GM21526 (cell line): ENCODE measurements around the gene LRIT1.

Experiments used
- ATAC-seq: cut with Tn5 transposase; IDR thresholded peaks from one replicate; pipeline ENCODE4 v1.9.1; 2021; ENCODE audit warnings: moderate library complexity; ENCODE audit not compliant: unreplicated experiment, low FRiP score

The LRIT1 gene

DNA sequence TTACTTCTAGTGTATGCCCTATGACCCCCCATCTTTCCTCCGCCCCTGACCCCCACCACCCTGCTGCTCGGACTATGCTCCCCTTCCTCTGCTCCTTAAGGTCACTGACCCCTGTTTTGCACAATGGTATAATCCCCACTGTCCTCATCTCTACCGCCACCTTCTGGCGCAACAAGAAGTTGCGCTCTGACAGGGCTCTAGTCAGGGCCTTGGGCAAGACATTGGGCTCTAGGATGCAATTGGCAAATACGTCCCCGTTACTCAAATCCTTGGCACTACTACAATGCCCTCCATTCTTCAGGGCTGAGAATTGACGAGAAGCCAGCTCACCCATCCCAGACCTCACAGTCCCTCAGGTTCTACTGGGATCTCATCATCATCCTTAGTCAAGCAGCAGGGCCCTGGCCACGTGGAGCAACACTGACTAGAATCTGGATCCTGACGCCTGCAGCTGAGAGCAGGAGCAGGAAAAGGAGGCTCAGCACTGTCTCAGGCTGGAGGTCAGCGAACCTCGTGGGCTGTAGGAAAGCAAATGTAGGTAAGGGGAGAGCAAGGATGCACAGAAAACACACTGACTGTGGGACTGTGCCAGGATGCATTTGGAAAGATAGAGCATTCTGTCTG lies 26.6 kb downstream of the LRIT1 start:
- peak; percentile 86 for ATAC-seq

GRCh38 chr10:84214046-84214572 lies 27.2 kb downstream of the LRIT1 start:
- peak; percentile 20 for ATAC-seq

- ATAC-seq, result no peak
Observed at GRCh38 chr10:84213076-84213475, 28.3 kb downstream of the LRIT1 start.

DNA sequence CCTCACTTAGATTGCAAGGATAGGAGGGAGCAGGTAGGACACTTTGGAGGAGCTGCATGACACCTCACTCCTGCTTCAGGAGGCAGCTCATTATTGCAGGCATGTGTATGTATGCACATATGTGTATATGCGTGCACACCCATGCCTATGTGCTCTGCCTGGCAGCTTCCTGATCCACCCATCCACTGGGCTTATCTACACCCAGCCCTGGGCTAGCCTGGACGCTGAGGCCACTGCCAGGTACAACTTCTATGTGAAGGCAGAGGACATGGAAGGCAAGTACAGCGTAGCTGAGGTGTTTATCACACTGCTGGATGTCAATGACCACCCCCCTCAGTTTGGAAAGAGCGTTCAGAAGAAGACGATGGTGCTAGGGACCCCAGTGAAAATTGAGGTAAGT lies 29.3 kb downstream of the LRIT1 start:
- ATAC-seq, result no peak

GRCh38 chr10:84211566-84211965 lies 29.8 kb downstream of the LRIT1 start:
- no peak for ATAC-seq

- ATAC-seq, result no peak
Observed at GRCh38 chr10:84208023-84208422, 33.3 kb downstream of the LRIT1 start.

DNA sequence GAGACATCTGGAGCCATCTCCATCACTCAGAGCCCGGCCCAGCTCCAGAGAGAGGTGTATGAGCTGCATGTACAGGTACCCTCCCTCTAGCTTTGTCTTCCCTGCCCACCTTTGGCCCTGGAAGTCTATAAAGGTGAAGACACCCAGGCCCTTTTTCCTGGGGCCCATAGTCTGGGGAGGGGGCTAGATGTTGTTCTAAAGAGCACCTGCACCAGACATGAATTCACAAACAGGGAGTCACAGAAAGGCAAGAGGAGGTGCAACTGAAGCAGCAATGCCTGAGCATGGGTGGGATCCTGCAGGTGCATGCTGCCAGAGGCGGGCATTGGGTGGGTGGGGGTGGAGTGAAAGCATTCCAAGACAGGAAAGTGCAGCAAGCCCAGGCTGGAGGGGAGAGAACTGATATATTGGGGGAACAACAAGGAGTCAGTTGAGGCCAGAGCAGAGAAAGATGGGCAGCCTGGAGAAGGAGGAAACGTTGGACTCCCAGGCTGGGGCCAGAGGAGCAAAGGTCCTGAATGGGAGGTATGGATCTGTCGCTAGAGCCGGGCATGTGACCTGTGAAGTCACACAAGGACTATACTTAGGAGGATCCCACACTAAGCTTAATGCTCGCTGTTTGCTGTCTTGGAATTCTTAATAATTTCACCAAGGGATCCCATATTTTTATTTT lies 35.4 kb downstream of the LRIT1 start:
- no peak for ATAC-seq

DNA sequence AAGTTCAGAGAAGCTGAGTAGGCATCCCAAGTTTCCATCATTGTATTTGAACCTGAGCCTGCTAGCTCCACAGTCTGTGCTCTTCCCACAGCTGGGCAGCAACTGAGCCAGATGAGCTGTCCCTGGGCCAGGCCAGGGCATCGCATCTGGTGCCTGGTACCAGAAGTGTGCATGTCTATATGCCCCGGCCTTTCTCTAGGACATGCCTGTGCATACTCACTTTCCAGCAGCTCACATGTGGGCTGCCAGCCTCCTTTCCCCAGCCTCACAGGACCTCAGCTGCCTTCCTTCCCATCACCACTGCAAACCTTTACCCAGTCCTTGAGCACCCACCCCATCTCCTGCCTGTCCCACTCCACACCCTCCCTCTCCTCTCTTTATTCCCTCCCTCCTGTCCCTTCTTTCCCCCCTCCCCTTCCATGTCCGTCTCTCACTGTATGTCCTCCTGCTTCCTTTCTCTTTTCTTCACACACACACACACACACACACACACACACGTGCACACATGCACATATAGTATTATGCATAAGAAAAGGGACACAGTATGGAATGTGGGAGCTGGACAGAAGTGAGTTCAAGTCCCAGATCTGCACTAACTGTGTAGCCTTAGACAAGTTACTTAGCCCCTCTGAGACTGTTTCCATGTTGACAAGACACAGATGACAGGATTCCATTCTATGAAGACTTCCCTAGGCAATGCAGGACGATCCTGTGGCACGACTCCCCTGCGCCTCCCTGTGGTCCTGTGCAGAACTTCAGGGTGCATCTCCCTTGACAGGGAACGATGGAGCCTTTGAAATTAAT lies 36.1 kb downstream of the LRIT1 start:
- peak; percentile 88 for ATAC-seq

GRCh38 chr10:84204610-84205009 lies 36.7 kb downstream of the LRIT1 start:
- ATAC-seq, result no peak

DNA sequence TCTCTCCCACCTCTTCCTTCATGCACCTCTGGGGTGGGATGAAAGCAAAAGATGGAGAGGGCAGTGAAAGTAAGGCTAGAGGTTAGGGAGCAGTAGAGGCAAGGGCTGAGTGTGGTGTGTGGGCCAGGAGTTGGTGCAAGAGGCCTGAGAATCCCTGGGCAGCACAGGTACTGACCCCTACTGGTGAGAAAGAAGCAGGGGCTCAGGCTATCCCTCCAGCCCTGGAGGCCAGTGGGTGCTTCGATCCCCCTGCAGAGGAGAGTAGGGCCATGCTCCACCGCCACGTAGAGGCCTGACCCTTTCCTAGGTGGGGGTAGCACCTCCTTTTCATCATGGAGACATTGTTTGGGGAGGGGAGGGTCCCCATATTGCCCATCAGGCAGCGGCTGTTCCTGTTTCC lies 37.2 kb downstream of the LRIT1 start:
- peak; percentile 66 for ATAC-seq

GRCh38 chr10:84202349-84202748 lies 39.0 kb downstream of the LRIT1 start:
- ATAC-seq, result no peak

- no peak for ATAC-seq
Observed at GRCh38 chr10:84201682-84202081, 39.7 kb downstream of the LRIT1 start.

DNA sequence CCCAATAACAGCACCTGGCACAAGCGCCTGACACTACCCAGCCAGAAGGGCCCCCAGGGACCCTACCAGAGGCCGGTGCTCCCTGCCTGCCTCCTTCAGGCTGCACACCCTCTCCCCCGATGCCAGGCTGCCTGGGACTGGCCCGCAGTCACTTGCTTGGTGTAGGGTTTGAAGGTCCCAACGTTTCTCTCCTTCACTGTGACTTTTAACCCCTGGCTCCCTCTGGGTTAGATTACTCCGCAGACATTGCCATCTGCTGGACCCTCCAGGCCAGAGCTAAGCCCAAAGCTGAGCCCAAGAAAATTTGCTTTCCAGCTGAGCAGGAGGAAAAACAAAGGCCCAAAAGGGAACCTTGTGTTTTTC lies 40.1 kb downstream of the LRIT1 start:
- no peak for ATAC-seq

DNA sequence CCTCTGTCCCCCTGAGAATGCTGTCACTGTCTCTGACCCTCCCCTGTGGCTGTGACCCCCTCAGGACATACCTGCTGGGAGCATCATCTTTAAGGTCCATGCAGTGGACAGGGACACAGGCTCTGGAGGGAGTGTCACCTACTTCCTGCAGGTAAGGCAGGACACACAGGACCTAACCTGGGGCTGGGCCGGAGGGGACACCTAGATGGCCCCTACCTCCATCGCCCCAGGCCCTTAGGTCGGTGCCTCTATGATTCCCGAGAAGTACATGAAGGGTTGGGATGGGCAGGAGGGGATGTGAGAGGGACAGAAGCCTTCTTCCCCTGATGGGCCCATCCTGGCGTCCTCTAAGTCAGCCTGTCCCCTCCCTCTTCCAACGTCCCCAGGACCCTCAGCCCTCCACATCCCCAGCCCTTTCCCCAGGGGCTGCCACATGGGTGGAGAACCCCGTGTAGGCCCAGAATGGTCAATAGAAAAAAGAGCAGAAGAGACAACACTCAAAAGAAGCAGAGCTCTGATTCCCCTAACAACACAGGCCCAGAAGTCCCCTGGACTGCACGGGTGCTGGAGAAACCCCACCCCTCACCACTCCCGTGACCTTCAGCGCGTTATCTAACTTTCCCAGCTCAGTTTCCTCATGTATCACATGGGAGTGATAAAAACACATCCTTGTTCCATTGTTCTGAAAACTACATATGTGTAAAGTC lies 40.7 kb downstream of the LRIT1 start:
- ATAC-seq, result no peak

GRCh38 chr10:84198206-84198915 lies 43.0 kb downstream of the LRIT1 start:
- ATAC-seq, result no peak

DNA sequence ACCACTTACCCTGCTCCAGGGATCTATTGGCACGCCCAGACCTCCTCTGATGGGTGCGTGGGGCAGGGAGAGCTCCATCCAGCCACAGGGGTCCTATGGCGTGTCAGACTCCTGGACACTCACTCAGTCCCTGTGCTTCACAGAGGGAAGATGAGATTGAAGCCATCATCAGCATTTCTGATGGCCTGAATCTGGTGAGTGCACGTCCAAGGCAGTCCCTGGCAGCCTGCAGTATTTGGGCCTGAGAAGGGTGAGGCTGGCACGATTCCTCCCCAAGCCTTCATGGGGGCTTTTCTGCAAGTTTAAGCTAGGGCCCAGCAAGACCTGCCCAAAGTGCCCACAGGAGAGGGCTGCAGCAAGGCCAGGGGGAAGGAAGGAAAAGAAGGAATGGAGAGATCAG lies 43.7 kb downstream of the LRIT1 start:
- no peak for ATAC-seq

DNA sequence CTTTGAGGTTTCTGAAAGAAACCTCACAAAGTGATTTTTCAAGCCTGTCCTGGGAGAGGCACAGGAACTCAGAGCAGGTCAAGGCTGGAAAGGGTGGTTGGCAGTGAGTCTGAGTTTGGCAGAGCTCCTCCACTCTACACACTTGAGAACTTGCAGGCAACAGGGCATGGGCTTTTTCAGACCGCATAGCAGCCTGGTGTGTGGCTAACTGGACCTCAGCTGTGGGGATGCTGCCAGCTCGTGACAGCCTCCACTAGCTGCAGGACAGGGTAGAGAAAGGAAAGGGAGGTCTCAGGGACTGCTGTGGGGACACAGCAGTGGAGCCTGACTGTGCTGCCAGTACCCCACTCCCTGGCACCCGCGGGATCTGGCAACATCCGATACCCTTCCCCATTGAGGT lies 44.4 kb downstream of the LRIT1 start:
- ATAC-seq, result no peak

GRCh38 chr10:84196083-84196482 lies 45.3 kb downstream of the LRIT1 start:
- ATAC-seq, result no peak

DNA sequence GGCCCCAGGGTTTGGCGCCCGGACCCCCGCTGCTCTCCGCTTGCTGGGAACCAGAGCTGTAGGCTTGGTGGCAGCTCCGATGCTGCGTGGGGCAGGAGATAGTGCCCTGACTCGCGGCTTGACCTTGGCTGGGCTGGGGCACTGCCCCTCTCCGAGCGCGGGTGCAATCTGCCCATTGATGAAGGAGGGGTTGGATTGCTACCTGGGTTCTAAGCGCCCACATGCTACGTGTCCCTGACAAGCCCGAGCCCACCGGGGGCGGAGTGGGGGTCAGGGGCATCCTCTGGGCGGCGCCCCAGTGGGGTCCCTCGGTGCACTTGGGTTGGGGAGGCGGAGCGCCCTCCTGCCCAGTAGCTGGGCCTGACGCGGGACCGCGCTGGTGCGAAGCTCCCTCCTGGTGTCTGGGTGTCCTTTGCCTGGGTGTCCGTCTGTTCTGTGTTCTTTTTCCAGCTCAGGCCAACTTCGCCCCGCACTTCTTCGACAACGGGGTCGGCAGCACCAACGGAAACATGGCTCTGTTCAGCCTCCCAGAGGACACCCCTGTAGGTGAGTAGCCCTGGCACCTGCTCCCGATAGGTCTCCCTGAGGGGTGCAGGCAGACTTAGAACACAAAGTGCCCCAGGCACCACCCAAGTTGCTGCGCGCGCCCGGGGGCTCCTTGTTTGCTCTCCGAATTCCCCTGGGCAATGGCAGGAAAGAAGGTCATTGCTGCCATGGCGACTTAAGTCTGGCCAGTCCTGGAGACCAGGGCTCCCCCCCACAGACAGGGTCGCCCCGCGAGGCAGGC lies 46.1 kb downstream of the LRIT1 start:
- no peak for ATAC-seq
